Amniotic stem cell (primary cell): ENCODE data around the gene VTA1.
"Not testable (repeated sequence)": the region's sequence is repeated elsewhere in the genome, so short reads cannot be mapped to it uniquely, and the experiment has no call there.

Experiments
- DNase-seq: peaks from one replicate; lab custom pipeline; 2025; lab: John Stamatoyannopoulos, UW

VTA1 gene

DNA sequence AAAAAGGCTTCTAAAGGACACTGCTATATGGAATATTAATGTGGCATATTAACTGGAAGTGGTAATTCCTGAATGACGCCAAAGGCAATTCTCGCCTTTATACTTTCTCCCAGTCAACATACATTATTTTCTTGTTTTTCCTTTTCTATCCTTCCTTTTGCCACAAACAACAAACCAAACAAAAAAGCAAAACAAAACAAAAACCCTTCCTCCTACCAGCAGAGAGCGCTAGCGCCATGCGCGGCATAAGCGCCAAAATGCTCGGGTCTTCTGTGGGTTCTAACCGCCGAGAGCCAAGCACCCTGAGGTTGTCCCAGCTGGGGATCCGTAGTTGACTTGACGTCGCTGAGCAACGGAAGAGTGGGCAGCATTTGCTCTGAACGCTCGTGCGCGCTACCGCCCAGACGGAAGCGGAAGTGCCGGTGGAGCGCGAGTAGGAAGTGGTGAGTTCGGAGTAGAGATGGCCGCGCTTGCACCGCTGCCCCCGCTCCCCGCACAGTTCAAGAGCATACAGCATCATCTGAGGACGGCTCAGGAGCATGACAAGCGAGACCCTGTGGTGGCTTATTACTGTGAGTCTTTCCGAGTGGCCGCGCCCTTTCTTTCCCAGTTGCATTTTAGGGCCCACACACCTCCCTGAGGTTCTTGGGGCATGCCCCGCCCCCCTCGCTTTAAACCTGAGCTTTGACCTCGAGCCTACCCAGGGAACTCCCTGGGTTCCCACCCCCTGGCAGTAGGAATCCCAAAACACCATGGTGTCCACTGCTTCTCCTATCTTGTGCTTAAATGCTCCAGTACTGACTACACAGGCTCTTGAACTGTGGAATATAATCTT lies at the start of gene VTA1, which contains the start of gene NMBR:
Gene VTA1, plus strand, starts transcription at position 436 of the 835 bp plus-strand sequence. Its CDS starts 25 bp downstream, at position 461.
Gene NMBR, minus strand, starts transcription at position 295 of the 835 bp plus-strand sequence. CDS start 58,464 bp downstream, outside the sequence.
- DNase-seq, result peak; percentile 98

DNA sequence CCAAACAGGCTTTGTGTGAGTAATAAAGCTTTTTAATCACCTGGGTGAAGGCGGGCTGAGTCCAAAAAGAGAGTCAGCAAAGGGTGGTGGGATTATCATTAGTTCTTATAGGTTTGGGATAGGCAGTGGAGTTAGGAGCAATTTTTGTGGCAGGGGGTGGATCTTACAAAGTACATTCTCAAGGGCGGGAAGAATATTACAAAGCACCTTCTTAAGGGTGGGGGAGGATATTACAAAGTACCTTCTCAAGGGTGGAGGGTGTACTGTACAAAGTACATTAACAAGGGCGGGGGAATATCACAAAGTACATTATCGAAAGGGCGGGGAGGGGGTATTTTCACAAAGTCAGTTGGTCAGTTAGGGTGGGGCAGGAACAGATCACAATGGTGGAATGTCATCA lies 42.2 kb upstream of the VTA1 start:
- not testable (repeated sequence) for DNase-seq

DNA sequence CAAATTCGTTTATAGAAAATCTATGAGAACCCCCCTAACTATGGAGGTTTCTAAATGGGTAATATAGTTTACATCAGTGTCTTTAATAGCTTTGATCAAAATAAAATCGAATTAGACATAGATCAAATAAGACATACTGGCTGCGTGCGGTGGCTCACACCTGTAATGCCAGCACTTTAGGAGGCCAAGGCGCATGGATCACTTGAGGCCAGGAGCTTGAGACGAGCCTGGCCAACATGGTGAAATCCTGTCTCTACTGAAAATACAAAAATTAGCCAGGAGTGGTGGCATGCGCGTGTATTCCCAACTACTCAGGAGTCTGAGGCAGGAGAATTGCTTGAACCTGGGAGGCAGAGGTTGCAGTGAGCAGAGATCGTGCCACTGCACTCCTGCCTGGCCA lies 36.2 kb upstream of the VTA1 start:
- DNase-seq, result not testable (repeated sequence)

- DNase-seq, result peak; percentile 71
Measured at GRCh38 chr6:142112451-142113061, 34.5 kb upstream of the VTA1 start.

- no peak for DNase-seq
Measured at GRCh38 chr6:142117366-142117765, 29.7 kb upstream of the VTA1 start.

DNA sequence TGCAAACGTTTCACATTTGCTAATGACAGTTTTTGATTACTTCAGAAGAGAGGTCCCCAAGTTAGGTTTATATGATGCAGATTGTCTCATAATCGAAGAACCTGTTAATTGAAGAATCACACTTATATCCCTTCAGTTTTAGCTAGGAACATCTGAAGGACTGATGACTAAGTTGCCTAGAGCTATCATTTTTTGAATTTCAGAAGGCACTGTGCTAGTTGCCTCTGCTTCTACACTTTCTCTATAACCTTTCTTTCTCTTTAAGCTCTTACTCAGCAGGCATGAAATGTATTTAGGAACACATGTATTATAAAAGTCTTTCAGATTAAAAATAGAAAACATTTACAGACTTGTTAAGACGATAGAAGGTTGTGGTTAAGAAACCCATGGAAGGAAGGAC lies 28.7 kb upstream of the VTA1 start:
- no peak for DNase-seq

DNA sequence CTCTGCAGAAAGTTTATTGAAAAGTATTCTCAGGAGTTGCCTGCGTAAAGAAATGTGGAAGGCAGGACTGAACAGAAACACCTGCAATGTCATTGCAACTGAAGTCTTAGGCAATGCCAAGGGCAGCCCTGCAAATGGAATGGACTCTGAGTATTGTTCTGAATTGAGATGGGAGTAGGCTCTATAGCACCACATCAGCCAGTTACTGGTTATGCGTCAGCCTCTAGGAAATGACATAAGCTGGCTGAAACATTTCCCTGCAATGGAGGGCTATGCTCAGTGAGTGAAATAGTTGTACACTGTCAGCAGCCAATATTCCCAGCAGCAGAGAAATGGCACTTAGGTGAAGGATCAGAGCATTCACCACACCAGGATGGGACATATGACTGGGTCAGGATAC lies 28.1 kb upstream of the VTA1 start:
- DNase-seq, result no peak

GRCh38 chr6:142121342-142121741 lies 25.7 kb upstream of the VTA1 start:
- no peak for DNase-seq

- no peak for DNase-seq
Measured at GRCh38 chr6:142130814-142131213, 16.2 kb upstream of the VTA1 start.

- no peak for DNase-seq
Measured at GRCh38 chr6:142132625-142133024, 14.4 kb upstream of the VTA1 start, which contains the start of gene GJE1. Gene GJE1, plus strand, starts transcription at chr6:142132925. Its CDS starts 234 bp downstream, at chr6:142133159.

DNA sequence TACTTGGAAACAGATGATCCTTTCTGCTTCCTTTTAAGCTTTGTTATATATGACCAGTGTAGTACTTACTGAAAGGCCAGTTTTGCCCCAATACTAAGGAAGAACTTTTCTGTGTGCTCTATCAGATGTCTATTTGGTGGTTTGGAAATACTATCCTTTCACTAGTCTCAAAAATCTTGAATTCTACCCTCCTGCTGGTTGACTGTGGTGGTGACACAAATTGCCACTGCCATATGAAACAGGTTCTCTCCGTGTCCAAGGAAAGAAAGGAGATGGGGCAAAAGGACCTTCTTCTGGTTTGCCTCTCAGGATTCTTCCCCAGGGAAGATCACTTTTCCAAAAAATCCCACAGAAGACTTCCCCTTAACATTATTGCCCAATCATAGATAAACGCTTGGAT lies 8.2 kb upstream of the VTA1 start:
- DNase-seq, result no peak

DNA sequence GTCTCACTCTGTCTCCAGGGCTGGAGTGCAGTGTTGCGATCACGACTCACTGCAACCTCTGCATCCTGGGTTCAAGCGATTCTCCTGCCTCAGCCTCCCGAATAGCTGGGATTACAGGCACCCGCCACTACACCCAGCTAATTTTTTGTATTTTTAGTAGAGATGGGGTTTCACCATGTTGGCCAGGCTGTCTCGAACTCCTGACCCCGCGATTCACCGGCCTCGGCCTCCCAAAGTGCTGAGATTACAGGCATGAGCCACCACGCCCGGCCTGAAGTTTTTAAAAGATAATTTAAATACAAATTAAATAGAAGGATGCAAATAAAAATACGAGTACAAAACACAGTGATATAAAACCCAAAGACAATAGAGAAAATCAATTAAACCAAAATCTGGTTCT lies 5.5 kb upstream of the VTA1 start:
- not testable (repeated sequence) for DNase-seq

DNA sequence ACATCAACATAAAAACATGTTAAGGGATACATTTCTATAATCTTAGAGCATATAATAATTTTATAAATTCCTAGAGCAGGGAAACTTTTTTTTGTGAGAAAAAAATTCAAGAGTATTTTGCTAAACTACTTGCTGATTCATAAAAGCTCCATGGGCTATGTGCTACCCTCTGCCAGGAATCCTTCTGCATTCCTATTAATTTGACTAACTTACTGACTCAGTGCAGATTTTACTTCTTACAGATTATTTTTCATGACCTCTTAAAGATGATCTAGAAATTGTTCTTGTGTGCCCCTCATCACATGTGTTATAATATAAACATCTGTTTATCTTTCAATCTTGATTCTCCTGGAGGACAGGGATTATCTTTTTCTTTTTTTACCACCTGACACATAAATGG lies 5.7 kb downstream of the VTA1 start:
- DNase-seq, result peak; percentile 44

DNA sequence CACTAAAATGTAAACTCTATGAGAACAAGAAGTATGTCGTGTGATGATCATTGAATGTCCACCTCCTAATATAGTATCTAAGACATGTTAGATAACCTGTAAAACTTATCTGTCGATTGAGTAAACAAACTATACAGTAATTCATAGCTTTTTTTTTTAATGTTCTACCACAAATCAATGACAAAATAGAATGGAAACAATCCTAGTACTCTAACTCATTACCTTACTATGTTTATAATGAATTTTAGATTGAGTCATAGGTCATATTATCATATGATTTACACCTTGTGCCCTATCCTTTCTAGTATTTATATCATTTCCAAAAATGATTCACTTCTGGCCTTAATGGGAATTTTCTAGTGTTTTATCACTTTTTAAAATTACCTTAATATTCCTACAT lies 6.1 kb downstream of the VTA1 start:
- DNase-seq, result no peak

DNA sequence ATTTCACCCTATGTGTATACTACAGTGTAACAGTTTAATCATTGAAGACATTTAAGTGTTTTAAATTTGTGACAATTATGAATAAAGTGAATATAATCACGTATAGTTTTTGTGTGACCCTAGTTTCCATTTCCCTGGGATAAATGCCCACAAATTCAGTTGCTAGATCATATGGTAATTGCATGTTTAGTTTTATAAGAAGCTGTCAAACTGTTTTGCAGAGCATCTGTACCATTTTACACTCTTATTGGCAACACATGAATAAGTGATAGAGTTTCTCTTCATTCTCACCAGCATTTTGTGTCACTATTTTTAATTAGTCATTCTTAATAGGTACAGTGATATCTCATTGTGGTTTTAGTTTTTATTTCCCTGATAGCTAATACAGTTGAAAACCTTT lies 7.3 kb downstream of the VTA1 start:
- no peak for DNase-seq

DNA sequence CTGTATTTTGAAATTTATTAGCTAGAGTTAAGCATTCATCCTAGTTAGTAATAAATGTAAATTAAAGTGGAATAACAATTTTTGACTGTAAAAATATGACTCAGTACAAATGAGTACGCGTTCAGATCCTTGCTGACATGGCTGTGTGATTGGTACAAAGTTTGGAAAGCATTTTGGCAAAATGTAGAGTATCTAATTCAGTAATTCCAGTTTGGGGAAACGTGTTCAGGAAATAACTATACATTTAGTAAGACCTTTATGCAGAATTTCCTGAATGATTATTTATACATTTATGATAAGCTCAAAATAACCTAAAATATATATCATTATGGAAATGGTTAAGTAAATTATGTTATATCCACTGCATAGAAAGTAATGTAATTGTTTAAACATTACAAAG lies 8.0 kb downstream of the VTA1 start:
- no peak for DNase-seq

GRCh38 chr6:142155895-142156757 lies 9.1 kb downstream of the VTA1 start:
- no peak for DNase-seq

DNA sequence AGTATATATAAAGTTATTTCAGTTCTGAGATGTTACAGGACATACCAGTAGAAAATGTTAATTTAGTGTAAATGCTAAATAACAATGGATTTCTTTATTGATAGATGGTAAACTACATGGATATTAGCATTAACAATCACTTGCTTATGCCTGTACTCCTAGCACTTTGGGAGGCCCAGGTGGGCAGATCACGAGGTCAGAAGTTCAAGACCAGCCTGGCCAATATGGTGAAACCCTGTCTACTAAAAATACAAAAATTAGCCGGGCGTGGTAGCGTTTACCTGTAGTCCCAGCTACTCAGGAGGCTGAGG lies 9.7 kb downstream of the VTA1 start:
- not testable (repeated sequence) for DNase-seq

DNA sequence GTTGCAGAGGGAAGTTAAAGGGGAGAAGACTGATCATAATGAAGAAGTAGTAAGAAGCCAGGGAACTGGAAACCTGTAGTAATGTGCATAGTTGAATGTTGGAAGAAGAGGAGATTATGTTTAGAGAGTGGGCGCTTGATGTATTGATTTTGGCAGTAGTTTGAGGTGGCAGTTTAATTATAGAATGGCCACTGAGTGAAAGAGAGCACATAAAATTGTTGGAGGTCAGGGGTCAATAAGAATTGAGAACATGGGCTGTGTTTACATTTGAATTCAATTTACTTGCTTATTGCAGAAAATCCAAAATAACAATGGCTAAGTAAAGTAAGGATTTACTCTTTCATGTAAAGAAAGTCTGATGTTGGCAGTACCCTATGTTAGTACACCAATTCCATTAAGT lies 15.7 kb downstream of the VTA1 start:
- no peak for DNase-seq

DNA sequence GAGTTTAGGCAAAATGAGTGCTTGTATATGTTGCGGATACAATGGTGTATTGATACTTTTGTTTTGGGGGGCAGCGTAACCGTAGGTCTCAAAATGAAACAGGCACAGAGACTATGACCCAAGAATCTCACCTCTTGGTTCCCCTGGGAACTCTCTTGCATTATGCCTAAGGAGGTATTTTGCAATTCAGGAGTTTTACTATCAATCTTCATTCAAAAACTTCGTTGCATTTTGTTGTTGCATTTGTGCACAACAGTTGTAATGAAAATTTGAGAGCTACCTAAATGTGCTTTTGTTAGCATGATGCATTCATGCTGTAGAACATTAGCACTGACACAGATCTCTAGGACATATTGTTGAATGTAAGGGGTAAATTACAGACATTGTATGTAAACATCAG lies 18.2 kb downstream of the VTA1 start:
- no peak for DNase-seq

- DNase-seq, result no peak
Measured at GRCh38 chr6:142167071-142167470, 20.0 kb downstream of the VTA1 start.

- no peak for DNase-seq
Measured at GRCh38 chr6:142167486-142167885, 20.4 kb downstream of the VTA1 start.

DNA sequence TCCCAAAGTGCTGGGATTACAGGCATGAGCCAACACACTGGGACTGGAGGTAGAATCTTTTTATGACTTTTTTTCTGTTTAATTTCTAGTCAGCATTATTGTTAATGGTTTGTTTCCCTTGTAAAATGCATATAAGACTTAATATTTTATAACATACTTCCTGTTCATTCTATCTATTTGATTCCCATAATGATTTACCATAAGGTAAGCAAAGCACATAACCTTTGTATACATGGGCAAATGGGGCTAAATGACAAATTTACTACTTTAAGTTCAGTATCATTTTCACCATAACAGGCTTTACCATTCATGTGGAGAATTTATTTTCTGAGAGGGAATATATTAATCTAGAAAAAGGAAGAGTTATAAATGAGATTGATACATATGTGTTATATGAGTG lies 24.3 kb downstream of the VTA1 start:
- DNase-seq, result no peak
